HG03342 (cell line): ENCODE data around the gene TNP1.

Experiments
- ATAC-seq: cut with Tn5 transposase; IDR thresholded peaks from one replicate; pipeline ENCODE4 v1.9.1; 2021; ENCODE audit warnings: mild to moderate bottlenecking, moderate library complexity; ENCODE audit not compliant: unreplicated experiment

The TNP1 gene, protein sequence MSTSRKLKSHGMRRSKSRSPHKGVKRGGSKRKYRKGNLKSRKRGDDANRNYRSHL

DNA sequence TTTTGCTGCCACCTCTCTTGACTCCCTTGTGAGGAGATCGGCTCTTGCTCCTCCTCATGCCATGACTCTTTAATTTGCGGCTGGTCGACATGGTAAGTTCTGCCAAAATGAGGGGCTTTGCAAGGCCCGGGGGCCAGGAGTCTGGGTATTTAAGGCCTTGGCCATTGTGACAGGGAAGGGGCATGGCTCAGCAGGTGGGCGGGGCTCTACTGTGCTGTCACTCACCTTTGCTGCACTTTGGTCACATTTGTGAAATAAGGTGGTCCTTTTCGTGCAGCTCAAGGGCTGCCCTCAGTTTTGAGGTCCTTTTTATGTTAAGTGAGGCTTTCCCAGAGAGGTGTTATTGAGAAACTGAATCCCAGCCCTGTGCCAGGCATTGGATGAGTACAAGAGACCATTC, at the start of gene TNP1:
TNP1 (minus strand) TSS at position 121 of the 400 bp plus-strand sequence; CDS start at position 91, 30 bp downstream.
- ATAC-seq: no peak

DNA sequence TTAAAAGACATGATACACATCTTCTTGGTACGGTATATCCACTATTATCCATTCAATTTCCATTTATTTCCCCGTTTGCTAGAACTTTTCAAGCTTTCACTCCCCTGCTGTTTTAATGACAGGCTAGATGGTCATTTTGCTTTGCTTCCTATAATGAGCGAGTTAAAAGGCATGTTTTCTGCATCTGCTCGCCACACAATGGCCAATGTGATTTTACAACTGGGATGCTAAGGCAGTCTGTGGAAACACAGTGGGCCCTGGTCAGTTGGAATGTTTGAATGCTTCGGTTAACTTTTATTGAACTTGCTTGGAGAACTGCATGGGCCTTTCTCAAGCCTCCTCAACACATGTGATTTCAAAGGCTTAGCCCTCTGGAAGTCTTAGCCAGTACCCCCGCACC, 48.4 kb upstream of the TNP1 start:
- no peak for ATAC-seq

DNA sequence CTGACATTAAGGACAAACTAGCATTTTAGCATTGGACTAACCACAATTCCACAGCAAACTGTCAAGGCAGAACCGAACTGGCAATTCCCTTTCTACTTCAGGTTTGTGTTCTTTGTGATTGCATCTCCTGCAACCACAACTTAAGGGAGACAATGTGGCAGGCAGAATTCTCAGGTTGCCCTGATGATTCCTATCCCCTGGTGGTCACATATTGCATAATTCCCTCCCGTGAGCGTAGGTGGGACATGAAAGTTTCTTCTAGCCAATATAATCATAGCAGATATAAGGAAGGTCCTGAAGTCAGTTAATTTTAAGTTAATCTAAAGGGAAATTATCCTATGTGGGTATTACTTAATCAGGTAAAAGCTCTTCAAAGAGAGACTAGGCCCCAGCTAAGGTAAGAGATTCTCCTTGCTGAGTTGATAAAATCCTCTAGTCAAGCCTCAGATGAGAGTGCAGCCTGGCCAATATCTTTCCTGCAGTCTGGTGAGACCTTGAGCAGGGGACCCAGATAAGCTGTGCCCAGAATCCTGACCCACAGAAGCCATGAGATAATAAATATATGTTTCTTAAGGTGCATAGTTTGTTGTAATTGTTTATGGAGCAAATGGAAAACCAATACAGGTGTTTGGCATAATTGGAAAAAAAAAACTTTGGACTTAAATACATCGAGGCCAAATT, 45.9 kb upstream of the TNP1 start:
- ATAC-seq: no peak

DNA sequence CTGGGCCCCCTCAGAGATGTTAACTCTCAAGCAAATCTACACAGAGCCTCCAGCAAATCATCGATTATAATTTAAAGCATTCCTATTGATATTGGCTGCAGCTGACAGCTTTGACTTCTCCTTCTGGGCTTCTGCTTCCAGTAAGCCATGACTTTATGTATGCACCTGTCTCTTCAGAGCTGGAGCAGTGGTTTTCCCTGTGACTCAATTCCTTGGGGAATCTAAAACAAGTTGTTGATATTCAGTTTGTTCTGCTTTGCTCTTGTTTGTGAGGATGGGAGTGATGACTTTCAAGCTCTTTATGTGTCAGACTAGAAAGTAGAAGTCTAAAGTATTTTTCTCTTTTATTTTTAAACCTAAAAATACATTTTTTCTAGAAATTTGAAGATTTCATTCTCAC, 45.1 kb upstream of the TNP1 start:
- ATAC-seq: no peak

DNA sequence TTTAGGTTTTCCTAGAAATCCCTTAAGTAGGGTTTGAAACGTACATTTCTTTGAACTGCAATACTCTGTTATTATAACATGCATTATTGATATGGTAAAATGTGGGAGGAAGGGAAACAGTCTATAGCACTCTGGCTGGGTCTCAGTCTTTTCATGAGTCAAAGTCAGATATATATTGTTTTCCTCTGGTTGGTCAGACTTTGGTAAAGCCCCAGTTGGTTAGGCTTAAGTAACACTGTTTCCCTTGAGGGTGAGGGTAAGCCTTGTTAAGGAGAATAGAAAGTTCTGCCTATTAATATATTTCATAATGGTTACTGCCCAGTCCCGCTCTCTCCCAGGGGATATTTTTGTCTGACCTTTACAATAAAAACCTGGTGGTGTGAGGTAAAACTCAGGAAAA, 44.7 kb upstream of the TNP1 start:
- no peak for ATAC-seq

GRCh38 chr2:216903470-216903869, 43.6 kb upstream of the TNP1 start:
- no peak for ATAC-seq

DNA sequence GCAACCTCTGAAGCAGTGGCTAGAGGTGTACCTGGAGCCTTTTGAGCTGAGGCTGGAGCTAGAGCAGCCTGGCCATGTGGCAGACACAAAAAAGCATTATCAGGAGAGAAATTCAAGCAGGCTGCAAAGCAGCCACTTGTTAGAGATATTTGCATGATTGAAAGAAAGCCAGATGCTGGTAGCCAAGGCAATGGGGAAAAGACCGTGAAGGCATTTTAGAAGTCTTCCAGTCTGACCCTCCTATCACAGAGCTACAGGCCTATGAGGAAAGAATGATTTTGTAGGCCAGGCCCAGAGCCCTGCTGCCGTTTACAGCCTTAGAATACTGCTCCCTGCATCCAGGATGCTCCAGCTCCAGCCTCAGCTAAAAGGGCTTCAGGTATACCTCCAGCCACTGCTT, 41.4 kb upstream of the TNP1 start:
- ATAC-seq: no peak

- no peak for ATAC-seq
Measured at GRCh38 chr2:216900406-216900805, 40.5 kb upstream of the TNP1 start.

DNA sequence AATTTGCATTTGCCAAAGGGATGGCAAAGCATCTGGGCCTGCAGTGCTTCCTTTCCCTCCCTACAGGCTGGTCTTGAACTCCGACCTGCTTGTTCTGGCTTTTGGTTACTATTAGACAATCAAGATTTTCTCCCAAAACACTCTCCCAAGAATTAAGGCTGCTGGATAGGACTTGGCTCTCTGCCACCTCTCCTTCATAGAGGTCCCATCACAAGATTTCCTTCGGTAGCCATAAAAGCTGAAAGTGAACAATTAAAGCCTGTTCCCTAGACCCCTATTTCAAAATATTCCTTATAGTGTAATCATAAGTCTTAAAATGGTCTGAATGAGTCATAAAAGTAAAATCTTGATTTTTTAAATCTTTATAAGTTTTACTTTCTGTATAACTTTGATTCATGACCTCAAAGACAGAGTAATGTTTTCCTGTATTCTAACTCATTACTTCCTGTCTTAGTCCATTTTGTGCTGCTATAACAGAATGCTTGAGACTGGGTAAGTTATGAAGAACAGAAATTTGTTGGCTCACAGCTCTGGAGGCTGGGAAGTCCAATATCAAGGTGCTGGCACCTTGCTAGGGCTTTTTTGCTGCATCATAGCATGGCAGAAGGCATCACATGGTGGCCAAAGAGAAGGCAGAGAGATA, 37.8 kb upstream of the TNP1 start:
- ATAC-seq: no peak

DNA sequence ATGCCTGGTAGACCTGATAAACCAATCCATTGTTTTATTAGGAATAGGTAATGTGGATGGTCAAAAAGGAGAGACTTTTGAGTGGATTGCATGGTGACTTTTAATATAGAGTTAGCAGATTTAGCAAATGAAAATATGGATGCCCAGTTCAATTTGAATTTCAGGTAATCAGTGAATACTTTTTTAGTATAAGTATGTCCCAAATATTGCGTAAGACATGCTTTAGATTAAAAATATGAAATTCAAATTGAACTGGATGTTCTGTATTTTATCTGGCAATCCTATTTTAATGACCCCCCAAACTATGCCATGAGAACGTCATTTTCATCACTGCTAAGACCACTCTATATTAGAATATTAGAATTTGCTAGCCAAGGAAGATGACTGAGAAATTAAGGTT, 30.3 kb upstream of the TNP1 start:
- ATAC-seq: no peak

DNA sequence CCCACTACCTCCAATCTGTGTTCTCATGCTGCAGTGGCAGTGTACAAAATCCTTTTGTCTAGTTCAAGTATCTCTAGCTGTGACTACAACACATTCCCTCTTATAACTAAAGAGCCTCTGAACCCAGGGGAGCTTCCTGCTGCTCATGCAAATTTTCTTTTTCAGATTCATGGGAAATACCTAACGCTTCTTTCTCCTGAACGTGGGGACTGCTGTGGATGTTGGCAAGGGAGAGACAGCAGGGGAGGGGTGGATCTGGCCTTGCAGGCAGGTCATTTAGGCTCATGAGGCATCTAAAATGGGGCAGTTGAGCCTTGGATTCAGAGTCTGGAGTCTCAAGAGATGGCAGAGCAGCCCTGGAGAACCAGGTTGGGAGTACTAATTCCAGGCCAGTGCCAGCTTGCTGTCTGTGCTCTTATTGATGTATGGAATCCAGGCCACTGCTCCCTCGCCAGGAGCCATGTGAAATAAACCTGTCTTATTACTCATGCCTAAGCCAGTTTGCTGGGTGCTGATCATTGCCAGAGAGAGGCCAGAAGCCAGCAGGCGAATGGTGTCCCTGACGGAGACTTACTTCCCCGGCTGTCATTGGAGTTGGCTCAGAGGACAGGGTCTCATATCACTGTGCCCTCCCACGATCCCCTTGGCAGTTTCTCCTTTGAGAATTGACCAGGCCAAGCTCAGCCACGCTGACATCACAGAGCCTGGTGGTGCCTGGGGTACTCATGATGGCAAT, 29.2 kb upstream of the TNP1 start:
- no peak for ATAC-seq

DNA sequence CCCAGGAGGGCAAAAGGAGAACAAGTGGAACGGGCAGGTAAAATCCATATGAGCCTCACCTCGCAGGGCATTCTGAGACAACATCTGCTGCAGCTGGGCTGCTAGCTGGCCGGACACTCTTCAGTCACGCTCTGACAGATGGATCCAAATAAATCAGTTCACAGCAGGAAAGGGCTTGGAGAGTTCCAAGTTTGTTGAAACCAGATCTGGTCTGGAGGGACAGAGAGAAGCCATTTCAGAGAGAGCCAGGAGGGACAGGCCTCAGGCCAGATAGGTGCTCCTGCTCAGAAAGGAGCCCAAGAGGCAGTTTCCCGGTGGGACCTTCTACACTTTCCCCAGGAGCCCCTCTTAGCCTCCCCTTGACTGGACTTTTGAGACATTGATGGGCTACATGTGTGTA, 28.2 kb upstream of the TNP1 start:
- no peak for ATAC-seq

DNA sequence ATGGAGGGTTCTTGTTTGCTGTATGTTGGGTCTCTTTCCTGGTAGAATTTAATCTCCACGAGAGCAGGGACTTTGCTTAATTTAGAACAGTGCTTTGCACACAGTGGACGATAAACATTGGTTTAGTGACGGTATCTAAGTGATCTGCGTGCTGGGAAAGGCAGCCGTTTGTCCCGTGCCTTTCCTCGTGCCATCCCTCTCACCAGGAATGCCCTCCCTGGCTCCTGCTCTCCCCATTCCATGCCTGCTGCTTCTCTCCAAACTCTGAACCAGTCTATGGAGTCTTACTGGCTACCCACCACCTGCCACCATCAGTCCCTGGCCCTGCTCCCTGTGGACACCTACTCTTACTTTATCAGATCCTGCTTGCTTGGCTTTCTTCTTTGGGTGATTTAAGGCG, 27.3 kb upstream of the TNP1 start:
- ATAC-seq: no peak

GRCh38 chr2:216885117-216885553, 25.3 kb upstream of the TNP1 start:
- no peak for ATAC-seq

DNA sequence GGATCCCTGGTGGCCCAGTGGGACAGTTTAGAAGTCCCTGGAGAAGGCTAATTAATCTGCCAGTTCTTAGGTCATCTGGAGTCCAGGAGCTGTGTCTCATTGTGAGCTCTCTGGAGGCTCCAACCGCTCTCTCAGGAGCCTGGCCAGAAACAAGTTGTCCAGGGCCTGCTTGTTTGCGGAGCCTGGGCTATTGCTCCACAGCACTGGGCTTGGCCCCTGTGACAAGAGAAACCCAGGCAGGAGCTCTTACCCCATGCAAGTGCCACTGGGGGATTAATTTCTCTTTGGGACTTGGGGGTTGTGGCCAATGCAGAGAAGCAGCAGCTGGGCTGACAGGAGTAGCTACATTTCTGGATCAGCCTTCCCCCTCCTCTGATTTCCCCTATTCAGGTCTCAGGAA, 24.5 kb upstream of the TNP1 start:
- no peak for ATAC-seq

DNA sequence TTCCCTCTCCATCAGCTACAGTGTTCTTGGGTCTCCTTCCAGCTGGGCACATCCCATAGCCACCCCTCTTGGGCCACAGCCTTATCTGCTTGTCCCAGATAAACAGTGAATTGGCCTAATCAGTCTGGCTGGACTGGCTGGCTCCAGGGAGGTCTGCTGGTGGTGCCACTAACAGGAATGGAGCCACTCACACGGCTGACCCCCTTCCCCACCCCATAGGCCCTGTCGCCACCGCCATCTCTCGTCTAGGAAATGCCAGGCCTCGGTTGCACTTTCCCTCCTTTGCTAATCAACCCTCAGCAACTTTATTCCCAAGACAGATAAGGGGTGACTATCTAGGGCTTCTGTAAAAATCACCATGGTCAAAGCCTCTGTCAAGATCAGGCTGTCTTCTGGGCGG, 23.0 kb upstream of the TNP1 start:
- ATAC-seq: no peak

DNA sequence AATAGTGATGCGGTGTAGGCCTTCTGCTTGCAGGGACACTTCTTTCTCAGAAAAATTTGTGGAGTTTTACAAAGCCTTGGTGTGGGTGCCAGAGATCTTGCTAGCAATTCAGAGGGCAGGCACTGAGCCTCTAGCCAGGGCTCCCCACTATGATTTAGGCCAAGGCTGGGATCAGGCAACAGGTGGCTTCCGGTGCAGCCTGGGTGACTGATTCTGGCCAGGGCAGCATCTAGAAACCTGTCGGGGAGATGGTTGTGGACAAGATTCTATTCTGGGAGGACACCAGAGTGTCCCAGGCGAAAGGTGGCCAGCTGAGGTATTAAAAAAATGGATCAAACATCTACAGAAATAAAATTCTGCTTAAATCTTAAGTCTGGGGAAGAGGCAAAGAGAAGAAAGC, 21.5 kb upstream of the TNP1 start:
- no peak for ATAC-seq

DNA sequence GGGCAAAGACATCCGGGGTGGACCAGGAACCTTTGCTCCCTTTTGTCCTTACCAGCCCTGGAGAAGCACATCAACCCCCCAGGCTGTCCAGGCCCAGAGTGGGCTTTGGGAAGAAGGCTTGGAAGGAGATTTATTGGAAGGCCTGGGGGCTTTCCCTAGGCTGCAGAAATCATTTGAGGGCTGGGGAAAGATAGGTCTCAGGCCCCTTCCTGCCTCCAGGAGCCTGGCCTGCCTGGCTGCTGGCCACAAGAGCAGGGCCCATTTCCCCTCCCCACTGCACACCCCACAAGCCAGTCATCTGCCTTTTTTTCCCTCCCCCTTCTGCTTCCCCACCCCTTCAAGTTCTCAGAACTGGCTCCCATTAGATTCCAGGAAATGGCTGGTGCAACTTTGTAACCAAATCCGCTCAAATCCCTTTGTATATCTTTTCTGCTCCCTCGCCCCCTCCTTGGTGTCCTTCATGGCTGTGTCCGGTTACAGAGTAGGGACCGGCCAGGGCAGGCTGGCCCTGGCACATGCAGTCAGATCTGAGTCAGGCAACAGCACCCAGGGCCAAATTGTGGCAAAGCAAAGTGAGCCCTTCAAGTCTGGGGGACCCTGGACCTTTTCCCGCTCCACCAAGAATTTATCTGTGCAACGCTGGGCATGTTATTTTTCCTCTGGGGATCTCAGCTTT, 20.8 kb upstream of the TNP1 start:
- ATAC-seq: no peak

DNA sequence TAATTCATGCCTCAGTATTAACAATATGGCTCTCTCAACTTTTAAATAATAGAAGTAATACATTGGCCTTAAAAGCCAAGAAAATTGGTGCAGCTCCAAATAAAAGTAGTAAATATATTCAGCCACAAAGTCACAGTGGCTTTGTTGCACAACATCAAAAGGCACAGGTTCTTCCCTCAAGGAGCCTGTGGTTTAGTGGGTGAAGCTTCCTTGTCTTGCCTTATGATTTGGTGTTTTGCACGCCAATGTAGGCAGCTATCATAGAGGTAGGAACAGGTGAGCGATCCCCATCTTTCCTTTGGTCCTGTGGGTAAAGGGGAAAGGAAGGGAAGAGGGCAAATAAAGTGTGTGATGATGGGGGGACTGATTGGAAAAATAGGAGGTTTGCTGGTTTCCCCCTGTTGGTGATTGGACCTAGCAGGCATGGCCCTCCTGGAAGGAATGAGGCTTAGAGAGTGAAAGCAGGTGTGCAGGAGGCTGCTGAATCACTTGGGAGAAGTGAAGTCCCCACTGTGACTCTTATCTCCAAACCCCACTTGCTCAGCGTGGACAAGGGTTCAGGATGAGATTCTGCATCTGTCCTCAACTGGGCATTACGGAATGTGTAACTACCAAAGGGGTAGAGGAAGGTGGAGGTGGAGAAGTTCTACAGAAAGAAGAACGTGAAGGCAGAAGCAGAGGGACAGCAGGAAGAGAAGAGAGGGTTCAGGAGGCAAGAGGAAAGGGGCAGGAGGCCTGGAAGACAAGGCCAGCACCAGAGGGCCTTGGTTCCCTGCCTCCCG, 20.1 kb upstream of the TNP1 start:
- ATAC-seq: no peak

- ATAC-seq: no peak
Measured at GRCh38 chr2:216878072-216878471, 18.2 kb upstream of the TNP1 start.

DNA sequence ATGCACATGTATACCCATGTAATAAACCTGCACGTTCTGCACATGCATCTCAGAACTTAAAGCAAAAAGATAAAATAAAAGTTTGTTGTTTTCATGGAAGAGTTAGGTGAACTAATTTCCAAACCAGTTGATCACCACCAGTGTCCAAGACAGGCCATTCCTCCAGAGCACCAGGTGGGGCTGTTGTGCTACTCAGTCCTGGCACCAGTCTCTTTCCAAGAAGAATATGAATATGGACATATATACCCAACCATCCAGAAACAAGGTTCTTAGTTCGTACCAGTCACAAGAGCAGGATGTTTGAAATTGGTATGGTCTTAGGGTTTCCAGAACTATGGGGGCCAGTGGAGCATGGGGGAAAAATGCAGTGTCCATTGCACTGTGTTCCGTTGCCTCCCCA, 17.2 kb upstream of the TNP1 start:
- no peak for ATAC-seq
